PC-9 (cell line): ENCODE results near the gene HSD11B1L.

Experiments used
- CTCF ChIP-seq: fragments of 200-600 bp; sonication (generic); conservative IDR thresholded peaks from 2 replicates; pipeline ENCODE4 v1.6.1; 2017; ENCODE audit warnings: mixed run types, antibody characterized with exemption, mild to moderate bottlenecking, moderate library complexity
- EZH2 ChIP-seq: fragments of 200-600 bp; sonication (generic); IDR thresholded peaks from 2 replicates; pipeline ENCODE4 v1.8.0; 2017; ENCODE audit warnings: antibody characterized with exemption, low read depth

- TF ChIP-seq CTCF (no peak), EZH2 (no peak)
Measured at GRCh38 chr19:5694956-5695648, 14.3 kb downstream of the HSD11B1L start.
